Suprapubic skin (tissue), 4 donors: ENCODE data around the gene ESF1.

ENCODE experiments used
- EP300 ChIP-seq: sonication (generic); formaldehyde crosslinking; IDR thresholded peaks from one replicate; pipeline ENCODE4 v1.6.1; 2017; ENCODE audit warnings: antibody characterized with exemption
- POLR2A ChIP-seq, 2 donors: fragments of 450-650 bp; IDR thresholded peaks; one replicate each; pipeline ENCODE4 v1.6.1; 2017; ENCODE audit warnings: antibody characterized with exemption in 2 of 2, mild to moderate bottlenecking in 2 of 2, moderate library complexity in 2 of 2
- POLR2AphosphoS5 ChIP-seq, 3 donors: sonication (generic); formaldehyde crosslinking; IDR thresholded peaks; one replicate each; pipeline ENCODE4 v1.6.1; 2017; ENCODE audit warnings: antibody characterized with exemption in 3 of 3
- TF ChIP-seq, protein P1 (sequence below), 2 donors: fragments of 200-600 bp in 1 of 2; fragments of 450-650 bp in 1 of 2; sonication (generic) in 1 of 2; IDR thresholded peaks; one replicate each; pipeline ENCODE4 v1.5.1; 2016 to 2019; ENCODE audit warnings: antibody characterized with exemption in 2 of 2, mild to moderate bottlenecking in 1 of 2, moderate library complexity in 1 of 2

DNA sequence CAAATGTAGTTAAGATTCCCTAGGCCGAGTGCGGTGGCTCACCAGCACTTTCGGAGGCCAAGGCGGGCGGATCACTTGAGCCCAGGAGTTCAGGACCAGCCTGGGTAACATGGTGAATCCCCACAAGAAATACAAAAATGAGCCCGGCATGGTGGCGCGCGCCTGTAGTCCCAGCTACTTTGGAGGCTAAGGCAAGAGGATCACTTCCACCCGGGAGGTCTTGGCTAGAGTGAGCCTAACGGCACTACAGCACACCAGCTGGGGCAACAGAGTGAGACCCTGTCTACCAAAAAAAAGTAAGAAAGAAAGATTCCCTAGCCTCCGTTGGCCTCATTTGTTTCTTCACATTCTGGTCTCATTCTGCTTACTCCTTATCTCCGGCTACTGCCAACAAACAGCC lies 1.2 kb downstream of the ESF1 start:
- TF ChIP-seq EP300 (no peak), POLR2A (IDR thresholded peaks at IDR 0.05) (no peak), POLR2AphosphoS5 (IDR thresholded peaks at IDR 0.05) (no peak)
- TF ChIP-seq, protein P1, sequence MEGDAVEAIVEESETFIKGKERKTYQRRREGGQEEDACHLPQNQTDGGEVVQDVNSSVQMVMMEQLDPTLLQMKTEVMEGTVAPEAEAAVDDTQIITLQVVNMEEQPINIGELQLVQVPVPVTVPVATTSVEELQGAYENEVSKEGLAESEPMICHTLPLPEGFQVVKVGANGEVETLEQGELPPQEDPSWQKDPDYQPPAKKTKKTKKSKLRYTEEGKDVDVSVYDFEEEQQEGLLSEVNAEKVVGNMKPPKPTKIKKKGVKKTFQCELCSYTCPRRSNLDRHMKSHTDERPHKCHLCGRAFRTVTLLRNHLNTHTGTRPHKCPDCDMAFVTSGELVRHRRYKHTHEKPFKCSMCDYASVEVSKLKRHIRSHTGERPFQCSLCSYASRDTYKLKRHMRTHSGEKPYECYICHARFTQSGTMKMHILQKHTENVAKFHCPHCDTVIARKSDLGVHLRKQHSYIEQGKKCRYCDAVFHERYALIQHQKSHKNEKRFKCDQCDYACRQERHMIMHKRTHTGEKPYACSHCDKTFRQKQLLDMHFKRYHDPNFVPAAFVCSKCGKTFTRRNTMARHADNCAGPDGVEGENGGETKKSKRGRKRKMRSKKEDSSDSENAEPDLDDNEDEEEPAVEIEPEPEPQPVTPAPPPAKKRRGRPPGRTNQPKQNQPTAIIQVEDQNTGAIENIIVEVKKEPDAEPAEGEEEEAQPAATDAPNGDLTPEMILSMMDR (IDR thresholded peaks at IDR 0.05), result no peak
